ENCODE measurements around the gene WNT1. TPM values are rescaled to one million over a fixed set of nuclear protein-coding genes. Genes with fewer than 3 reads are reported as not detected.

Gene WNT1
- total RNA-seq, 2 donors from 2014 or later, result not detected

DNA sequence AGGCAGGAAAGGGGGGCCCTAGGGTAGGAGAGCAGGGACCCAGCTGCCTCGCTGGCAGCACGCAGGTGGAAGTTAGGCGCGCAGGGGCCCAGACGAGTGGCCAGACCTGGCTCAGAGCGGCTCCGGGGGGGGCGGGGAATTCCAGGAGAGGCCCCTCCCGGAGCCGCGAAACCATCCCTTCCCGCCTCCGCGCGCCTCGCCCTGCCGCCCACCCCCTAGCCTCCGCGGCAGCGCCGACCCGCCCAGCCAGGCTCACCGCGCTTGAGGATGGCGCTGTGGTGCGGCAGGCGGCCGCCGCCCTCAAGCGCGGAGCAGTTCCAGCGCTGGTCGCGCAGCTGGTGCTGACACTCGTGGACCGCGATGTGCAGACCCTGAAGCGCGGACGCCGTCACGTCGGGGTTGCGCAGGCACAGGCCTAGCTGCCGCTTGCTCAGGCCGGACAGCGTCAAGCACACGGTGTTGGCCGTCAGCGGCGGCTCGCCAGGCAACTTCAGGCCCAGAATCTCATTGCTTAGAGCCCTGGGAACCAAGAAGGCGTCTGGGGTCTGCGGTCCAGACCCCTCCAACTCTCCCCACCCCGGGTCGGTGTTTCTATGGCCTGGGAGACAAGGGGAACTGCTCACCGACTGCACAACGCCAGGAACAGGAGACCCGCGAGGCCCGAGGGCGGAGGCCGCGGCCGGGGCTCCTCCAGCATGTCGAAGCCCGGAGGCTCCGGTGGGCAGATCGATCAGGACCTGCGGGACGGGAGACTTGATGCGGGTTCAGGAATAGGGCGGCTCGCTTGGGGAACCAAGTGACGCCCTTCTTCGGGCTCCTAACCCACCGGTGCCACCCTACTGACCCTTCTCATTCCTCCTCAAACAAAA is 8.1 kb upstream of the WNT1 start:
- TF ChIP-seq, protein P1, sequence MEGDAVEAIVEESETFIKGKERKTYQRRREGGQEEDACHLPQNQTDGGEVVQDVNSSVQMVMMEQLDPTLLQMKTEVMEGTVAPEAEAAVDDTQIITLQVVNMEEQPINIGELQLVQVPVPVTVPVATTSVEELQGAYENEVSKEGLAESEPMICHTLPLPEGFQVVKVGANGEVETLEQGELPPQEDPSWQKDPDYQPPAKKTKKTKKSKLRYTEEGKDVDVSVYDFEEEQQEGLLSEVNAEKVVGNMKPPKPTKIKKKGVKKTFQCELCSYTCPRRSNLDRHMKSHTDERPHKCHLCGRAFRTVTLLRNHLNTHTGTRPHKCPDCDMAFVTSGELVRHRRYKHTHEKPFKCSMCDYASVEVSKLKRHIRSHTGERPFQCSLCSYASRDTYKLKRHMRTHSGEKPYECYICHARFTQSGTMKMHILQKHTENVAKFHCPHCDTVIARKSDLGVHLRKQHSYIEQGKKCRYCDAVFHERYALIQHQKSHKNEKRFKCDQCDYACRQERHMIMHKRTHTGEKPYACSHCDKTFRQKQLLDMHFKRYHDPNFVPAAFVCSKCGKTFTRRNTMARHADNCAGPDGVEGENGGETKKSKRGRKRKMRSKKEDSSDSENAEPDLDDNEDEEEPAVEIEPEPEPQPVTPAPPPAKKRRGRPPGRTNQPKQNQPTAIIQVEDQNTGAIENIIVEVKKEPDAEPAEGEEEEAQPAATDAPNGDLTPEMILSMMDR (IDR thresholded peaks at IDR 0.05), result no peak
- TF ChIP-seq POLR2A (IDR thresholded peaks at IDR 0.05), result no peak
- H3K36me3 ChIP-seq (replicated peaks in 1 of 2; ENCODE audit: insufficient read depth in 1 of 2, low read depth in 2 of 2), result no peaks in the 10 kb centered on the region
- ATAC-seq, result peak; percentile 19
- H3K27ac ChIP-seq, result no peak overlapping the region
- intact Hi-C loops (cut with DNase I), result no loop called here
- H3K4me3 ChIP-seq, result no peak overlapping the region
- H3K27me3 ChIP-seq, result peaks cover 0 to 30% of the 10 kb centered on the region in 2 donors
- no peaks in the 10 kb centered on the region for H3K9me3 ChIP-seq
- peaks cover 27% of the 10 kb centered on the region for H3K4me1 ChIP-seq
- no peak for DNase-seq
- WGBS, 2 donors, result 0 to 25% methylated on average over 1 to 75 of the region's 77 CpGs

GRCh38 chr12:48970702-48971334 is 7.3 kb upstream of the WNT1 start:
- no peak for DNase-seq
- ATAC-seq, result no peak
- Histone ChIP-seq H3K4me1 (peaks cover 27% of the 10 kb centered on the region), H3K9me3 (no peaks in the 10 kb centered on the region), H3K4me3 (no peak overlapping the region), H3K36me3 (replicated peaks in 1 of 2; ENCODE audit: insufficient read depth in 1 of 2, low read depth in 2 of 2) (no peaks in the 10 kb centered on the region), H3K27ac (no peak overlapping the region), H3K27me3 (peaks cover 0 to 30% of the 10 kb centered on the region in 2 donors)
- no peak for TF ChIP-seq POLR2A (IDR thresholded peaks at IDR 0.05)
- TF ChIP-seq, protein P1 (IDR thresholded peaks at IDR 0.05), result no peak
- WGBS, 2 donors, result 30 to 40% methylated on average over 7 to 10 of the region's 10 CpGs
- intact Hi-C loops (cut with DNase I), result no loop called here

DNA sequence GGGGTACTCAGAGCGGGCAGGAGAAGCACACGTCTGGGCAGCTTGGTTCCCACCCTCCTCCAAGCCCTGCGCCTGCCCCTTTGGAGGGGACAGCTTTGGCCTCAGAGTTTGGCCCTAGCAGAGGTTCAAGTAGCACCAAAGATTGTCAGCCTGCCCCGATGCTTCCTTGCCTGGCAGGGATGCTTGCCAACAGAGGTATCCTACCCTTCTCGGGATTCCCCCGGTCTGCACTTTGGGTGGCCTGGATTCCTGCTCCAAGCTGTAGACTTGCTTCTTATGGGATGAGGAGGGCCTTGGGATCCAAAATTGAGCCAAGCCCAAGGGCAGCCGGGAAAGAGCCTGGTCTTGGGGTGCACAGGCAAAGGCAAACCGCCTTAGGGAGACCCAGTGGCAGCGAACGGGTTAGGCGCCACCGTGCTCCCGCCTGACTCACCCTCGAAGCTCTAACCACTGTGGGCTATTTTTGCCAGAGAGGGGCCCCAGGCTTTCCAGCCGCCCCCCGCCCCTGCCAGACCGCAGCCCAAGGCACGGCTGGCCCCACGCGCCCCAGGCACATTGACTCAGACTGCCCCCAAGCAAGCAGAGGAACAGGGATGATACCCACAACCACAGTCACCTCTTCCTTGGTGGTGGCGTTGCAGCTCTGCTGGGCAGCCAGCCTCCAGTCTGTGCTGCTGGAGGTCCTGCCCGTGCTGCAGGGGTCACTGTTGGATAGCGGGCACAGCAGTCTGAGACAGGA is 5.7 kb upstream of the WNT1 start:
- ATAC-seq (no peak), DNase-seq (no peak)
- no peak for TF ChIP-seq POLR2A (IDR thresholded peaks at IDR 0.05)
- TF ChIP-seq, protein P1 (IDR thresholded peaks at IDR 0.05), result no peak
- Histone ChIP-seq H3K4me3 (no peak overlapping the region), H3K36me3 (replicated peaks in 1 of 2; ENCODE audit: insufficient read depth in 1 of 2, low read depth in 2 of 2) (no peaks in the 10 kb centered on the region), H3K9me3 (no peaks in the 10 kb centered on the region), H3K4me1 (peaks cover 27% of the 10 kb centered on the region), H3K27me3 (peaks cover 0 to 30% of the 10 kb centered on the region in 2 donors), H3K27ac (no peak overlapping the region)
- WGBS, 2 donors, result 12 to 15% methylated on average over 9 to 19 of the region's 23 CpGs
- intact Hi-C loops (cut with DNase I), result no loop called here

DNA sequence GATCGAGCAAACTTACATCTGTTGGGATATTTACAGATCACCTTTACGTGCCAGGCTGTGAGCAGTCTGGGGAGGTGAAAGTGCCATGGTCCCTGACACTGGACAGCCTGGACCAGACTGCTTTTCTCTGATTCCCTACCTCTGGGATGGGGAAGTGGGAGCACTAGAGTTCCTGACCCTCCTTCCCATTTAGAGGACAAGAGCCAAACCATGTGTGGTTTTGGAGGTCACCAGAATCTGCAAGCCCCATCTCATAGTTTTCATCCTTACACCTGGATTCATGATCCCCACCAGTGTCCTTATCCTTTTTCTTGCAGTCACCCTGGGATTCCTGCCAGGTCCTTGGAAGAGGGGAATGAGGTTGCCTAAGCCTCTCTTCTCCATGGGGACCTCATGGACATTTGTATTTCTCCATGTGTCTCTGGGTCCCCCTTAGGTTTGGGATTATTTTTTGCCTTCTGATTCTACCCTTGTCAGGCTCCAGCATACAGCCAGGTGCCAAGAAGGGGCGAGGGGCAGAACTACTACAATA is 5.1 kb upstream of the WNT1 start:
- H3K27ac ChIP-seq, result no peak overlapping the region
- no peaks in the 10 kb centered on the region for H3K36me3 ChIP-seq (replicated peaks in 1 of 2; ENCODE audit: insufficient read depth in 1 of 2, low read depth in 2 of 2)
- intact Hi-C loops (cut with DNase I), result no loop called here
- H3K9me3 ChIP-seq, result no peaks in the 10 kb centered on the region
- H3K27me3 ChIP-seq, result peaks cover 0 to 34% of the 10 kb centered on the region in 2 donors
- TF ChIP-seq, protein P1 (IDR thresholded peaks at IDR 0.05), result no peak
- no peak for TF ChIP-seq POLR2A (IDR thresholded peaks at IDR 0.05)
- DNase-seq (no peak), ATAC-seq (no peak)
- H3K4me3 ChIP-seq, result no peak overlapping the region
- WGBS, 2 donors, result 0 to 13% methylated on average over 1 to 3 of the region's 3 CpGs
- H3K4me1 ChIP-seq, result peaks cover 31% of the 10 kb centered on the region
